HEK293T (cell line): ENCODE data around the gene SYT7.
"Not testable (repeated sequence)": the region's sequence is repeated elsewhere in the genome, so short reads cannot be mapped to it uniquely, and the experiment has no call there.

ENCODE experiments used
- CTCF ChIA-PET: fragments of 350-600 bp; formaldehyde crosslinking; extraction: SDS; loops from one replicate; lab custom pipeline; 2021; ENCODE audit warnings: antibody characterized with exemption, inconsistent platforms; lab: Yijun Ruan, JAX
- POLR2A ChIA-PET: fragments of 350-600 bp; formaldehyde crosslinking; extraction: SDS; loops from one replicate; lab custom pipeline; 2020; ENCODE audit warnings: antibody characterized with exemption, inconsistent platforms; lab: Yijun Ruan, JAX
- DNase-seq: peaks from one replicate; pipeline ENCODE4 v3.0.0; 2012; ENCODE audit warnings: mixed read lengths; ENCODE audit errors: extremely low spot score
- BHLHE40 ChIP-seq: fragments of 450-650 bp; IDR thresholded peaks from 2 replicates; pipeline ENCODE4 v1.6.1; 2016; ENCODE audit warnings: mild to moderate bottlenecking, moderate library complexity, borderline replicate concordance
- CTBP1 ChIP-seq: fragments of 450-650 bp; IDR thresholded peaks from 2 replicates; pipeline ENCODE4 v1.6.1; 2016; ENCODE audit warnings: borderline replicate concordance
- FOXA1 ChIP-seq: fragments of 450-650 bp; IDR thresholded peaks from 2 replicates; pipeline ENCODE4 v1.6.1; 2016; ENCODE audit warnings: mild to moderate bottlenecking
- FOXK2 ChIP-seq: fragments of 450-650 bp; IDR thresholded peaks from 2 replicates; pipeline ENCODE4 v1.6.1; 2016; ENCODE audit warnings: mild to moderate bottlenecking
- HDGF ChIP-seq: fragments of 450-650 bp; IDR thresholded peaks from 2 replicates; pipeline ENCODE4 v1.6.1; 2017; ENCODE audit warnings: antibody characterized with exemption, borderline replicate concordance
- TARDBP ChIP-seq: fragments of 450-650 bp; IDR thresholded peaks from 2 replicates; pipeline ENCODE4 v1.6.1; 2016
- TF ChIP-seq, protein P1 (sequence below): fragments of 450-650 bp; IDR thresholded peaks from 2 replicates; pipeline ENCODE4 v1.6.1; 2016

Gene SYT7

DNA sequence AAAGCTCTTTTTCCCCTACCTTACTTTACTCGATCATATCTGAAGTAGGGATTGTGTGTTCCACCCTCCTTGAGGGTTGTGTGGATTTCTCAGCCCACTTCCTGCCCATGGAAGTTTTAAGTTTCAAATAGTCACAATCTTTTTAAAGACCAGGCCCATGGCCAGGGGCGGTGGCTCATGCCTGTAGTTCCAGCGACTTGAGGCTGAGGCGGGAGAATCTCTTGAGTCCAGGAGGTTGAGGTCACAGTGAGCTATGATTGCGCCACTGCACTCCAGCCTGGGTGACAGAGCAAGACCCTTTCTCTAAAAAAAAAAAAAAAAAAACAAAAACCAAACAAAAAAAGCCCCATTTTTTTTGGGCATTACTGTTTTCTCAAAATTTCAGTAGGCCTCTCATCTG, 108.6 kb downstream of the SYT7 start:
- ChIA-PET CTCF (interaction anchor here (0.6 to 1.6 kb wide), 3 partner anchors 10 to 40 kb away, joined by 3 to 5 read pairs (median 3); no protein-coding TSS in a partner anchor), POLR2A (interaction anchor here (1.0 kb wide), 1 partner anchor 43 kb away, joined by 3 read pairs; no protein-coding TSS in a partner anchor)
- TF ChIP-seq TARDBP (no peak), FOXK2 (no peak), BHLHE40 (no peak), HDGF (no peak)
- TF ChIP-seq, protein P1, sequence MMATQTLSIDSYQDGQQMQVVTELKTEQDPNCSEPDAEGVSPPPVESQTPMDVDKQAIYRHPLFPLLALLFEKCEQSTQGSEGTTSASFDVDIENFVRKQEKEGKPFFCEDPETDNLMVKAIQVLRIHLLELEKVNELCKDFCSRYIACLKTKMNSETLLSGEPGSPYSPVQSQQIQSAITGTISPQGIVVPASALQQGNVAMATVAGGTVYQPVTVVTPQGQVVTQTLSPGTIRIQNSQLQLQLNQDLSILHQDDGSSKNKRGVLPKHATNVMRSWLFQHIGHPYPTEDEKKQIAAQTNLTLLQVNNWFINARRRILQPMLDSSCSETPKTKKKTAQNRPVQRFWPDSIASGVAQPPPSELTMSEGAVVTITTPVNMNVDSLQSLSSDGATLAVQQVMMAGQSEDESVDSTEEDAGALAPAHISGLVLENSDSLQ, result no peak
- DNase-seq, result no peak

DNA sequence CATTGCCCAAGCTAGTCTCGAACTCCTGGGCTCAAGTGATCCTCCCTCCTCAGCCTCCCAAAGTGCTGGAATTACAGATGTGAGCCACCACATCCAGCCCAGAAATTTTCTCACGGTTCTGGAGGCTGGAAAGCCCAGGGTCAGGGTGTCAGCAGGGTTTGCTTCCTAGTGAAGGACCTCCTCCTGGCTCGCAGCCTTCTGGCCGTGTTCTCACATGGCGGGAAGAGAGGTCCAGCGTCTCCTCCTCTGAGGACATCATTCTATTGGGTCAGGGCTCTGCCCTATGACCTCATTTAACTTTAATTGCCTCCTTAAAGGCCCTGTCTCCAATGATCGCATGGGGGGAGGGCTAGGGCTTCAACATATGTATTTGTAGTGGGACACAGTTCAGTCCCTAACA, 112.9 kb downstream of the SYT7 start:
- CTCF ChIA-PET, result no interaction called here
- POLR2A ChIA-PET, result no interaction called here

DNA sequence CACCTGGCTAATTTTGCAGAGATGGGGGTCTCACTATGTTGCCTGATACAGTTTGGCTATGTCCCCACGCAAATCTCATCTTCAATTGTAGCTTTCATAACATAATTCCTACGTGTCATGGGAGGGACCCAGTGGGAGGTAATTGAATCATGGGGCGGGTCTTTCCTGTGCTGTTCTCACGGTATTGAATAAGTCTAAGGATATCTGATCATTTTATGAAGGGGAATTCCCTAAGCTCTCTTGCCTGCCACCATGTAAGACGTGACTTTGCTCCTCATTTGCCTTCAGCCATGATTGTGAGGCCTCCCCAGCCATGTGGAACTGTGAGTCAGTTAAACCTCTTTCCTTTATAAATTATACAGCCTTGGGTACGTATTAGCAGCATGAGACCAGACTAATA, 113.3 kb downstream of the SYT7 start:
- DNase-seq, CTCF ChIA-PET, POLR2A ChIA-PET: not testable (repeated sequence)

More for the DNA sequence above, 112.9 kb downstream of the SYT7 start:
- TF ChIP-seq CTBP1 (no peak), FOXA1 (no peak), BHLHE40 (no peak), TARDBP (no peak)
- TF ChIP-seq, protein P1, result no peak
- DNase-seq, result no peak
